Neutrophil (primary cell): ENCODE measurements around the gene NFATC2.

Experiments used
- H3K27ac ChIP-seq: fragments of 200-600 bp; sonication (generic); 2 replicates; pipeline ENCODE4 v1.5.1; 2016; ENCODE audit warnings: mild to moderate bottlenecking, moderate library complexity
- H3K27me3 ChIP-seq: fragments of 200-600 bp; sonication (generic); 2 replicates; pipeline ENCODE4 v1.6.0; 2016; ENCODE audit warnings: mild to moderate bottlenecking
- H3K36me3 ChIP-seq: fragments of 200-600 bp; sonication (generic); 2 replicates; pipeline ENCODE4 v1.5.1; 2017
- H3K4me1 ChIP-seq, 2 experiments: fragments of 200-600 bp in 1 of 2; sonication (generic) in 1 of 2; 1 replicate in 1 of 2; 2 replicates in 1 of 2; pipeline versions ENCODE4 v1.5.1 to v1.6.1; 2013 to 2016; ENCODE audit warnings: low read depth in 1 of 2, low read length in 1 of 2, mild to moderate bottlenecking in 1 of 2, moderate library complexity in 1 of 2; ENCODE audit not compliant: control insufficient read depth in 1 of 2, insufficient read depth in 1 of 2
- H3K4me3 ChIP-seq, 2 experiments: fragments of 200-600 bp in 1 of 2; sonication (generic) in 1 of 2; 1 replicate in 1 of 2; 2 replicates in 1 of 2; pipeline ENCODE4 v1.5.1; 2013 to 2016; ENCODE audit warnings: low read depth in 1 of 2, low read length in 1 of 2, mild to moderate bottlenecking in 1 of 2, moderate library complexity in 1 of 2
- H3K9me3 ChIP-seq: fragments of 200-600 bp; sonication (generic); 2 replicates; pipeline ENCODE4 v1.5.1; 2016
- TF ChIP-seq, protein P1 (sequence below): fragments of 200-600 bp; sonication (generic); IDR thresholded peaks from 2 replicates; pipeline ENCODE4 v1.5.1; 2016; ENCODE audit warnings: antibody characterized with exemption

NFATC2 gene

DNA sequence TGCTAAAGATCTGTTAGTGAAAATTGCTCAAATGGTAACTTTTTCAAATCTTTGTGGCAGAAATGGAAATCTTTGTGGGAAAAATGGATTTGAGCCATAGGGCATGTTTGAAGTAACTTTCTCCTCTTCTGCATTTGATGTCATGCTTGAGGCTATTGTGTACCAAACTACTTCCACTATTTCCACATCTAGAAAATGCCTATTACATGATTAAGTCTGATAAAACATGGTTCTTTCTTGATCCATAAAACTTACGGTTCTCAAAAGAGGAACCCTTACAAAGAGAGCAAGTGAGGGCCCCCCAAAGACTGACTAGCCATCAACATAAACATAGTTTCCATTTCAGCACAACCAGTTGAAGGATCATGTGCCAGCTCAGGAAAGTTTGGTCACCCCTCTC lies 150.6 kb downstream of the NFATC2 start:
- Histone ChIP-seq H3K4me1 (no peaks in the 10 kb centered on the region), H3K9me3 (no peaks in the 10 kb centered on the region), H3K36me3 (no peaks in the 10 kb centered on the region), H3K27ac (no peak overlapping the region), H3K4me3 (no peak overlapping the region), H3K27me3 (no peaks in the 10 kb centered on the region)
- TF ChIP-seq, protein P1, sequence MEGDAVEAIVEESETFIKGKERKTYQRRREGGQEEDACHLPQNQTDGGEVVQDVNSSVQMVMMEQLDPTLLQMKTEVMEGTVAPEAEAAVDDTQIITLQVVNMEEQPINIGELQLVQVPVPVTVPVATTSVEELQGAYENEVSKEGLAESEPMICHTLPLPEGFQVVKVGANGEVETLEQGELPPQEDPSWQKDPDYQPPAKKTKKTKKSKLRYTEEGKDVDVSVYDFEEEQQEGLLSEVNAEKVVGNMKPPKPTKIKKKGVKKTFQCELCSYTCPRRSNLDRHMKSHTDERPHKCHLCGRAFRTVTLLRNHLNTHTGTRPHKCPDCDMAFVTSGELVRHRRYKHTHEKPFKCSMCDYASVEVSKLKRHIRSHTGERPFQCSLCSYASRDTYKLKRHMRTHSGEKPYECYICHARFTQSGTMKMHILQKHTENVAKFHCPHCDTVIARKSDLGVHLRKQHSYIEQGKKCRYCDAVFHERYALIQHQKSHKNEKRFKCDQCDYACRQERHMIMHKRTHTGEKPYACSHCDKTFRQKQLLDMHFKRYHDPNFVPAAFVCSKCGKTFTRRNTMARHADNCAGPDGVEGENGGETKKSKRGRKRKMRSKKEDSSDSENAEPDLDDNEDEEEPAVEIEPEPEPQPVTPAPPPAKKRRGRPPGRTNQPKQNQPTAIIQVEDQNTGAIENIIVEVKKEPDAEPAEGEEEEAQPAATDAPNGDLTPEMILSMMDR = no peak

GRCh38 chr20:51389543-51390264 lies 152.8 kb downstream of the NFATC2 start:
- no peaks in the 10 kb centered on the region for H3K36me3 ChIP-seq
- TF ChIP-seq, protein P1 = no peak
- H3K27me3 ChIP-seq = no peaks in the 10 kb centered on the region
- no peak overlapping the region for H3K4me3 ChIP-seq
- H3K4me1 ChIP-seq = no peaks in the 10 kb centered on the region
- no peaks in the 10 kb centered on the region for H3K9me3 ChIP-seq
- no peak overlapping the region for H3K27ac ChIP-seq

GRCh38 chr20:51388756-51389542 lies 153.6 kb downstream of the NFATC2 start:
- Histone ChIP-seq H3K9me3 (no peaks in the 10 kb centered on the region), H3K4me1 (no peaks in the 10 kb centered on the region), H3K36me3 (no peaks in the 10 kb centered on the region), H3K27me3 (no peaks in the 10 kb centered on the region), H3K4me3 (no peak overlapping the region), H3K27ac (no peak overlapping the region)
- TF ChIP-seq, protein P1 = no peak

- Histone ChIP-seq H3K4me1 (no peaks in the 10 kb centered on the region), H3K4me3 (no peak overlapping the region), H3K27me3 (no peaks in the 10 kb centered on the region), H3K36me3 (no peaks in the 10 kb centered on the region), H3K27ac (no peak overlapping the region), H3K9me3 (no peaks in the 10 kb centered on the region)
- TF ChIP-seq, protein P1 = no peak
Measured at GRCh38 chr20:51388227-51388626, 154.3 kb downstream of the NFATC2 start.

- TF ChIP-seq, protein P1 = no peak
- H3K4me1 ChIP-seq = no peaks in the 10 kb centered on the region
- H3K9me3 ChIP-seq = no peaks in the 10 kb centered on the region
- H3K36me3 ChIP-seq = no peaks in the 10 kb centered on the region
- no peaks in the 10 kb centered on the region for H3K27me3 ChIP-seq
- H3K4me3 ChIP-seq = no peak overlapping the region
- H3K27ac ChIP-seq = no peak overlapping the region
Measured at GRCh38 chr20:51387125-51387875, 155.2 kb downstream of the NFATC2 start.
